WTC11 (cell line): ENCODE measurements around the gene TBX3. TPM values are rescaled to one million over a fixed set of nuclear protein-coding genes. Genes with fewer than 3 reads are reported as not detected.

ENCODE experiments used
- ATAC-seq: fragments of 200-7000 bp; cut with Tn5 transposase; 2 replicates; pipeline ENCODE4 v1.10.0; 2021; ENCODE audit warnings: mild to moderate bottlenecking, moderate library complexity
- CTCF ChIA-PET: fragments of 300-600 bp; sonication (Branson Sonifier 250); formaldehyde crosslinking; loops from one replicate; lab custom pipeline; 2021; ENCODE audit warnings: antibody characterized with exemption; lab: Charles Lee
- POLR2A ChIA-PET: fragments of 350-600 bp; sonication (Branson Sonifier 250); formaldehyde crosslinking; loops from one replicate; lab custom pipeline; 2021; ENCODE audit warnings: antibody characterized with exemption; lab: Charles Lee
- DNase-seq: peaks from one replicate; pipeline ENCODE4 v3.0.0; 2021; ENCODE audit warnings: low spot score
- H3K27ac Mint-ChIP-seq: 2 replicates; pipeline ENCODE4 v1.8.0; 2021; ENCODE audit warnings: mixed read lengths
- H3K27me3 Mint-ChIP-seq: 2 replicates; pipeline ENCODE4 v1.8.0; 2021; ENCODE audit warnings: low read depth, mild to moderate bottlenecking, moderate library complexity, mixed read lengths
- H3K36me3 Mint-ChIP-seq: 2 replicates; pipeline ENCODE4 v1.8.0; 2021; ENCODE audit warnings: mixed read lengths
- H3K4me1 Mint-ChIP-seq: 2 replicates; pipeline ENCODE4 v1.8.0; 2022; ENCODE audit warnings: mixed read lengths
- H3K4me3 Mint-ChIP-seq: 2 replicates; pipeline ENCODE4 v1.8.0; 2021; ENCODE audit warnings: mild to moderate bottlenecking, moderate library complexity, mixed read lengths
- H3K9me3 Mint-ChIP-seq: 2 replicates; pipeline ENCODE4 v1.8.0; 2021; ENCODE audit warnings: mixed read lengths
- EMX1 ChIP-seq: fragments of 250-450 bp; sonication (Bioruptor Pico); IDR thresholded peaks from 2 replicates; pipeline ENCODE4 v1.8.0; 2021; ENCODE audit warnings: mild to moderate bottlenecking
- FOXK1 ChIP-seq: sonication (generic); formaldehyde crosslinking; IDR thresholded peaks from 2 replicates; pipeline ENCODE4 v1.8.0; 2022; ENCODE audit warnings: mild to moderate bottlenecking, moderate library complexity, missing genetic modification reagents
- RELA ChIP-seq: sonication (generic); formaldehyde crosslinking; IDR thresholded peaks from 2 replicates; pipeline ENCODE4 v1.8.1; 2022; ENCODE audit warnings: missing genetic modification reagents, mild to moderate bottlenecking, borderline replicate concordance
- SMAD4 ChIP-seq: sonication (generic); formaldehyde crosslinking; IDR thresholded peaks from 2 replicates; pipeline ENCODE4 v1.8.0; 2022; ENCODE audit warnings: mild to moderate bottlenecking, missing genetic modification reagents
- TEAD4 ChIP-seq: sonication (generic); formaldehyde crosslinking; IDR thresholded peaks from 2 replicates; pipeline ENCODE4 v1.8.0; 2022; ENCODE audit warnings: mild to moderate bottlenecking, missing genetic modification reagents
- total RNA-seq: library from RNA; stranded (reverse); gene quantifications from 3 replicates; pipeline ENCODE4 v1.2.3, GENCODE V29; 2021
- TF ChIP-seq, protein P1 (sequence below): fragments of 250-450 bp; sonication (Bioruptor Pico); IDR thresholded peaks from 2 replicates; pipeline ENCODE4 v1.9.0; 2021; ENCODE audit warnings: mild to moderate bottlenecking, borderline replicate concordance
- TF ChIP-seq, protein P2 (sequence below): sonication (generic); formaldehyde crosslinking; IDR thresholded peaks from 2 replicates; pipeline ENCODE4 v1.8.1; 2023; ENCODE audit warnings: mild to moderate bottlenecking, moderate library complexity, missing genetic modification reagents
- TF ChIP-seq, protein P3 (sequence below): fragments of 250-450 bp; sonication (Bioruptor Pico); IDR thresholded peaks from 2 replicates; pipeline ENCODE4 v2.1.2; 2022; ENCODE audit warnings: mild to moderate bottlenecking, moderate library complexity
- TF ChIP-seq, protein P4 (sequence below): sonication (generic); formaldehyde crosslinking; IDR thresholded peaks from 2 replicates; pipeline ENCODE4 v1.8.0; 2022; ENCODE audit warnings: mild to moderate bottlenecking, missing genetic modification reagents
- TF ChIP-seq, protein P5 (sequence below): sonication (generic); formaldehyde crosslinking; IDR thresholded peaks from 2 replicates; pipeline ENCODE4 v1.8.0; 2022; ENCODE audit warnings: mild to moderate bottlenecking, missing genetic modification reagents
- TF ChIP-seq, protein P6 (sequence below): sonication (generic); formaldehyde crosslinking; IDR thresholded peaks from 2 replicates; pipeline ENCODE4 v1.8.1; 2023; ENCODE audit warnings: mild to moderate bottlenecking, missing genetic modification reagents, moderate library complexity

The TBX3 gene
- total RNA-seq, 1 experiment from 2014 or later: 2.2 TPM

DNA sequence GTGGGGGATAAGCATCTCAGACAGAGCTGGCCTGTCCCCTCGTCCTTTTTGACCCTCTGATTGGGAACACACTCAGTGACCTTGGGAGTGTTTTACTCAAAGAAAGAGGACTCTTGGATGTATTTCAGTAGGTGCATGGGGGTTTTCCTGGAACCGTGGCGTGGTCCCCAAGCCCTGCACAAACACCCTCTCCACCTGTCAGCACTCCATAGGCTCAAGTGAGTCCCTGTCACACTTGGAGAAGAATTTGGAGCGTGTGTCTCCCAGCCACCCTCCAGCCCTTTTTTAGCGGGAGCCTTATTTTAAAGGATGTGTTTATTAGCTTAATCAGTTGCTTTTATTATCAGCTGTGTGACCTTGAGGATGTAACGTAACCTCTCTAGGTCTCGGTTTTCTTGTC lies 37.3 kb upstream of the TBX3 start:
- H3K4me1 Mint-ChIP-seq: no peaks in the 10 kb centered on the region
- no peak for ATAC-seq
- ChIA-PET CTCF (no interaction called here), POLR2A (no interaction called here)
- H3K4me3 Mint-ChIP-seq: no peak overlapping the region
- H3K9me3 Mint-ChIP-seq: no peaks in the 10 kb centered on the region
- no peak for DNase-seq
- TF ChIP-seq, protein P1, sequence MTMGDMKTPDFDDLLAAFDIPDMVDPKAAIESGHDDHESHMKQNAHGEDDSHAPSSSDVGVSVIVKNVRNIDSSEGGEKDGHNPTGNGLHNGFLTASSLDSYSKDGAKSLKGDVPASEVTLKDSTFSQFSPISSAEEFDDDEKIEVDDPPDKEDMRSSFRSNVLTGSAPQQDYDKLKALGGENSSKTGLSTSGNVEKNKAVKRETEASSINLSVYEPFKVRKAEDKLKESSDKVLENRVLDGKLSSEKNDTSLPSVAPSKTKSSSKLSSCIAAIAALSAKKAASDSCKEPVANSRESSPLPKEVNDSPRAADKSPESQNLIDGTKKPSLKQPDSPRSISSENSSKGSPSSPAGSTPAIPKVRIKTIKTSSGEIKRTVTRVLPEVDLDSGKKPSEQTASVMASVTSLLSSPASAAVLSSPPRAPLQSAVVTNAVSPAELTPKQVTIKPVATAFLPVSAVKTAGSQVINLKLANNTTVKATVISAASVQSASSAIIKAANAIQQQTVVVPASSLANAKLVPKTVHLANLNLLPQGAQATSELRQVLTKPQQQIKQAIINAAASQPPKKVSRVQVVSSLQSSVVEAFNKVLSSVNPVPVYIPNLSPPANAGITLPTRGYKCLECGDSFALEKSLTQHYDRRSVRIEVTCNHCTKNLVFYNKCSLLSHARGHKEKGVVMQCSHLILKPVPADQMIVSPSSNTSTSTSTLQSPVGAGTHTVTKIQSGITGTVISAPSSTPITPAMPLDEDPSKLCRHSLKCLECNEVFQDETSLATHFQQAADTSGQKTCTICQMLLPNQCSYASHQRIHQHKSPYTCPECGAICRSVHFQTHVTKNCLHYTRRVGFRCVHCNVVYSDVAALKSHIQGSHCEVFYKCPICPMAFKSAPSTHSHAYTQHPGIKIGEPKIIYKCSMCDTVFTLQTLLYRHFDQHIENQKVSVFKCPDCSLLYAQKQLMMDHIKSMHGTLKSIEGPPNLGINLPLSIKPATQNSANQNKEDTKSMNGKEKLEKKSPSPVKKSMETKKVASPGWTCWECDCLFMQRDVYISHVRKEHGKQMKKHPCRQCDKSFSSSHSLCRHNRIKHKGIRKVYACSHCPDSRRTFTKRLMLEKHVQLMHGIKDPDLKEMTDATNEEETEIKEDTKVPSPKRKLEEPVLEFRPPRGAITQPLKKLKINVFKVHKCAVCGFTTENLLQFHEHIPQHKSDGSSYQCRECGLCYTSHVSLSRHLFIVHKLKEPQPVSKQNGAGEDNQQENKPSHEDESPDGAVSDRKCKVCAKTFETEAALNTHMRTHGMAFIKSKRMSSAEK (CRISPR knock-in tag): no peak
- TF ChIP-seq TEAD4 (CRISPR knock-in tag) (no peak), FOXK1 (no peak), RELA (CRISPR knock-in tag) (no peak), SMAD4 (CRISPR knock-in tag) (no peak)
- TF ChIP-seq, protein P2, sequence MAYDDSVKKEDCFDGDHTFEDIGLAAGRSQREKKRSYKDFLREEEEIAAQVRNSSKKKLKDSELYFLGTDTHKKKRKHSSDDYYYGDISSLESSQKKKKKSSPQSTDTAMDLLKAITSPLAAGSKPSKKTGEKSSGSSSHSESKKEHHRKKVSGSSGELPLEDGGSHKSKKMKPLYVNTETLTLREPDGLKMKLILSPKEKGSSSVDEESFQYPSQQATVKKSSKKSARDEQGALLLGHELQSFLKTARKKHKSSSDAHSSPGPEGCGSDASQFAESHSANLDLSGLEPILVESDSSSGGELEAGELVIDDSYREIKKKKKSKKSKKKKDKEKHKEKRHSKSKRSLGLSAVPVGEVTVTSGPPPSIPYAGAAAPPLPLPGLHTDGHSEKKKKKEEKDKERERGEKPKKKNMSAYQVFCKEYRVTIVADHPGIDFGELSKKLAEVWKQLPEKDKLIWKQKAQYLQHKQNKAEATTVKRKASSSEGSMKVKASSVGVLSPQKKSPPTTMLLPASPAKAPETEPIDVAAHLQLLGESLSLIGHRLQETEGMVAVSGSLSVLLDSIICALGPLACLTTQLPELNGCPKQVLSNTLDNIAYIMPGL (CRISPR knock-in tag): no peak
- TF ChIP-seq, protein P3, sequence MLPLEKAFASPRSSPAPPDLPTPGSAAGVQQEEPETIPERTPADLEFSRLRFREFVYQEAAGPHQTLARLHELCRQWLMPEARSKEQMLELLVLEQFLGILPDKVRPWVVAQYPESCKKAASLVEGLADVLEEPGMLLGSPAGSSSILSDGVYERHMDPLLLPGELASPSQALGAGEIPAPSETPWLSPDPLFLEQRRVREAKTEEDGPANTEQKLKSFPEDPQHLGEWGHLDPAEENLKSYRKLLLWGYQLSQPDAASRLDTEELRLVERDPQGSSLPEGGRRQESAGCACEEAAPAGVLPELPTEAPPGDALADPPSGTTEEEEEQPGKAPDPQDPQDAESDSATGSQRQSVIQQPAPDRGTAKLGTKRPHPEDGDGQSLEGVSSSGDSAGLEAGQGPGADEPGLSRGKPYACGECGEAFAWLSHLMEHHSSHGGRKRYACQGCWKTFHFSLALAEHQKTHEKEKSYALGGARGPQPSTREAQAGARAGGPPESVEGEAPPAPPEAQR (CRISPR knock-in tag): no peak
- TF ChIP-seq, protein P4, sequence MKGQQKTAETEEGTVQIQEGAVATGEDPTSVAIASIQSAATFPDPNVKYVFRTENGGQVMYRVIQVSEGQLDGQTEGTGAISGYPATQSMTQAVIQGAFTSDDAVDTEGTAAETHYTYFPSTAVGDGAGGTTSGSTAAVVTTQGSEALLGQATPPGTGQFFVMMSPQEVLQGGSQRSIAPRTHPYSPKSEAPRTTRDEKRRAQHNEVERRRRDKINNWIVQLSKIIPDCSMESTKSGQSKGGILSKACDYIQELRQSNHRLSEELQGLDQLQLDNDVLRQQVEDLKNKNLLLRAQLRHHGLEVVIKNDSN (CRISPR knock-in tag): no peak
- H3K27ac Mint-ChIP-seq: no peak overlapping the region
- H3K36me3 Mint-ChIP-seq: no peaks in the 10 kb centered on the region
- peaks cover 7% of the 10 kb centered on the region; the same call in 1 of the 2 replicates for H3K27me3 Mint-ChIP-seq

DNA sequence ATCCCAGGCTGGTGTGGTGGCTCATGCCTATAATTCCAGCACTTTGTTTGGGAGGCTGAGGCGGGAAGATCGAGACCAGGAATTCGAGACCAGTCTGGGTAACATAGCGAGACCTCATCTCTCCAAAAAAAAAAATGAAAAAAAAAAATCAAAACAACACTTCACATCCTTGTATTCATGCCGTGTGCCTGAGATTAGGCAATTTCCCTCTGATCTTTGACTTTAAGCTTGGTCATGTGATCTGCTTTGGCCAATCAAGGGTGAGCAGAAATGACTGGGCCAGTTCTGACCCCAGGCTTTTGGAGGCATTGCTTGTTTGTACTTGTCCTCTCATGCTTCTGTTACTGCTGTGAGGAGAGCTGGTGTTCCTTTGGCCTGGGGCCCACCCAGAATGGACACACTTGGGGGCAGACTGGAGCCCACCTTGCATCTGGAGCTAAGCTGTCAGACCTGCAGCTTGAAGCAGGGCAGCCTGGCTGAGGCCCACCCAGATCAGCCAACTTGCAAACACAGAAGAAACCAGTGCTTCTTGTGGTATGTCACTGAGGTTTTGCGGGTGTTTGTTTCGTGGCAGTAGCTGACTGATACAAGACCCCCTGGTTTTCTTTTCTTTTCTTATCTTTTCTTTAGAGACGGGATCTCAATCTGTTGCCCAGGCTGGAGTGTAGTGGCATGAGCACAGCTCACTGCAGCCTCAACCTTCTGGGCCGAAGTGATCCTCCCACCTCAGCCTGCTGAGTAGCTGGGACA lies 29.7 kb upstream of the TBX3 start:
- CTCF ChIA-PET: no interaction called here
- Mint-ChIP-seq H3K36me3 (peaks cover 14% of the 10 kb centered on the region), H3K4me3 (no peak overlapping the region), H3K27me3 (peaks cover 37% of the 10 kb centered on the region)
- ATAC-seq: no peak
- TF ChIP-seq, protein P5, sequence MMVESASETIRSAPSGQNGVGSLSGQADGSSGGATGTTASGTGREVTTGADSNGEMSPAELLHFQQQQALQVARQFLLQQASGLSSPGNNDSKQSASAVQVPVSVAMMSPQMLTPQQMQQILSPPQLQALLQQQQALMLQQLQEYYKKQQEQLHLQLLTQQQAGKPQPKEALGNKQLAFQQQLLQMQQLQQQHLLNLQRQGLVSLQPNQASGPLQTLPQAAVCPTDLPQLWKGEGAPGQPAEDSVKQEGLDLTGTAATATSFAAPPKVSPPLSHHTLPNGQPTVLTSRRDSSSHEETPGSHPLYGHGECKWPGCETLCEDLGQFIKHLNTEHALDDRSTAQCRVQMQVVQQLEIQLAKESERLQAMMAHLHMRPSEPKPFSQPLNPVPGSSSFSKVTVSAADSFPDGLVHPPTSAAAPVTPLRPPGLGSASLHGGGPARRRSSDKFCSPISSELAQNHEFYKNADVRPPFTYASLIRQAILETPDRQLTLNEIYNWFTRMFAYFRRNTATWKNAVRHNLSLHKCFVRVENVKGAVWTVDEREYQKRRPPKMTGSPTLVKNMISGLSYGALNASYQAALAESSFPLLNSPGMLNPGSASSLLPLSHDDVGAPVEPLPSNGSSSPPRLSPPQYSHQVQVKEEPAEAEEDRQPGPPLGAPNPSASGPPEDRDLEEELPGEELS (CRISPR knock-in tag): no peak
- no peak for TF ChIP-seq EMX1
- TF ChIP-seq, protein P6, sequence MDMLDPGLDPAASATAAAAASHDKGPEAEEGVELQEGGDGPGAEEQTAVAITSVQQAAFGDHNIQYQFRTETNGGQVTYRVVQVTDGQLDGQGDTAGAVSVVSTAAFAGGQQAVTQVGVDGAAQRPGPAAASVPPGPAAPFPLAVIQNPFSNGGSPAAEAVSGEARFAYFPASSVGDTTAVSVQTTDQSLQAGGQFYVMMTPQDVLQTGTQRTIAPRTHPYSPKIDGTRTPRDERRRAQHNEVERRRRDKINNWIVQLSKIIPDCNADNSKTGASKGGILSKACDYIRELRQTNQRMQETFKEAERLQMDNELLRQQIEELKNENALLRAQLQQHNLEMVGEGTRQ: peak; percentile 37; the same call in 1 of the 2 replicates
- TF ChIP-seq, all 79 proteins: peak for 1
- peaks cover 13% of the 10 kb centered on the region; the same call in 1 of the 2 replicates for H3K9me3 Mint-ChIP-seq
- POLR2A ChIA-PET: no interaction called here
- no peak for DNase-seq
- peaks cover 26% of the 10 kb centered on the region for H3K4me1 Mint-ChIP-seq
- H3K27ac Mint-ChIP-seq: no peak overlapping the region
